Measurements from ENCODE around the gene VPS37D. TPM values are rescaled to one million over a fixed set of nuclear protein-coding genes. Genes with fewer than 3 reads are reported as not detected.
"Not testable (repeated sequence)": the region's sequence is repeated elsewhere in the genome, so short reads cannot be mapped to it uniquely, and the experiment has no call there.

VPS37D gene
- total RNA-seq, 1 experiment from 2014 or later = 6.4 TPM

DNA sequence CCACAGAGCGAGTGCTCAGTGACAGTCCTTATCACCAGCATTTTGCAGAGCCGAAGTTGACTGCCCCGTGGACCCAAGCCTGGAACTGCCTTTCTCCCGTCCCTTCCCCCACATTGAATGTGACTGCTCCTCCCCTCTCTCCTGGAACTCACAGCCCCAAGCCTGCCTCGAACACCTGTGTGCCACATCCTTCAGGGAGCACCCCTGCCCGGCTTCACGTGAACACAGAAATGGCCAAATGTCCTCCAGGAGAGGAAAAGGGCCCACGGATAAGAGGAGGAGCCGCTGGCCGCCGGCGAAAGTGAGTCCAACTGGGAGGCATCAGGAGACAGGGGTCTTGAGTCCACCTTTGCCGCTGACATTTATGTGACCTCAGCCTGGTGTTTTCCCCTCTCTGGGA is 35.6 kb downstream of the VPS37D start:
- DNase-seq = peak; percentile 72
- Histone ChIP-seq H3K27me3 (ENCODE audit: control insufficient read depth, insufficient read depth, low read length) (no peaks in the 10 kb centered on the region), H3K36me3 (replicated peaks; ENCODE audit: control insufficient read depth, insufficient read depth, low read length) (peaks cover 4% of the 10 kb centered on the region), H3K4me3 (ENCODE audit: insufficient read depth, low read depth, low read length) (peak overlapping the region; percentile 23; the same call in 1 of the 2 replicates)

DNA sequence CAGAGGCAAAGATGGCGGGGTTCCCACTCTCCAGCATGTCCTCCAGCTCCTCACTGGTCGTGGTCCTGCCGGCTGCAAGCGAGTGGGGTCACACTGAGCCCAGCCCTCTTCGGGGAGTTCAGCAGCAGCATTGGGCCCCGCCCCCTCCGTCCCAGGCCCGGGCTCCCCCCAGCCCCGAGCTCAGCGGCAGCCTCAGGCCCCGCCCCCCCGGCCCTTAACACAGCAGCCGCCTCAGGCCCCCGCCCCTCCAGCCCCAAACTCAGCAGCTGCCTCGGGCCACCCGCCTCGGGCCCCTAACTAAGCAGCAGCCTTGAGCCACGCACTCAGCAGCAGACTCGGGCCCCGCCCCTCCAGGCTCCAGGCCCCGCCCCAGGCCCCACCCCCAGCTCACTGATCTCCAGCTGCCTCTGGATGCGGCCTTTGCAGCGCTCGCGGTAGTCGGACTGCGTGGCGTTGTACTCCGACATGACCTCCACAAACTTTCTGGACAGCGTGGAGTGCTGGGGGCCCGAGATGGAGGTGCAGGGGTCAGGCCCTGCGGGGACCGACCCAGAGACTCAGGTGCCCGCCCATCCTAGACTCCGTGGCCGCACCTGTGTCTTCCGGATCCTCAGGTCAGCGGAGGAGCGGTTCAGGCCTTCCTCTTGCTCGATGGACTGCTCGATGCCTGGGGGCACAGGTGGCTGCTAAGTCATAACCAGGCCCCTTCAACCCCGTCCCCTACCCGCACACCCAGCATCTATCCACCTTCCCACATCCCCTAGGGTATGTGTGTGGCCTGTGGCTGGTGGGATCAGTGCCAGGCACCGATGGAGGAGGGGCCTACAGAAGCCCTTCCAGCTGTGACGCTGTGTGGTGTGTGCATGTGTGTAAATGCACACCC is 36.4 kb downstream of the VPS37D start:
- Histone ChIP-seq H3K27me3 (ENCODE audit: control insufficient read depth, insufficient read depth, low read length) (no peaks in the 10 kb centered on the region), H3K4me3 (ENCODE audit: insufficient read depth, low read depth, low read length) (peak overlapping the region; percentile 23; the same call in 1 of the 2 replicates), H3K36me3 (replicated peaks; ENCODE audit: control insufficient read depth, insufficient read depth, low read length) (peaks cover 3% of the 10 kb centered on the region)
- DNase-seq = peak; percentile 99

DNA sequence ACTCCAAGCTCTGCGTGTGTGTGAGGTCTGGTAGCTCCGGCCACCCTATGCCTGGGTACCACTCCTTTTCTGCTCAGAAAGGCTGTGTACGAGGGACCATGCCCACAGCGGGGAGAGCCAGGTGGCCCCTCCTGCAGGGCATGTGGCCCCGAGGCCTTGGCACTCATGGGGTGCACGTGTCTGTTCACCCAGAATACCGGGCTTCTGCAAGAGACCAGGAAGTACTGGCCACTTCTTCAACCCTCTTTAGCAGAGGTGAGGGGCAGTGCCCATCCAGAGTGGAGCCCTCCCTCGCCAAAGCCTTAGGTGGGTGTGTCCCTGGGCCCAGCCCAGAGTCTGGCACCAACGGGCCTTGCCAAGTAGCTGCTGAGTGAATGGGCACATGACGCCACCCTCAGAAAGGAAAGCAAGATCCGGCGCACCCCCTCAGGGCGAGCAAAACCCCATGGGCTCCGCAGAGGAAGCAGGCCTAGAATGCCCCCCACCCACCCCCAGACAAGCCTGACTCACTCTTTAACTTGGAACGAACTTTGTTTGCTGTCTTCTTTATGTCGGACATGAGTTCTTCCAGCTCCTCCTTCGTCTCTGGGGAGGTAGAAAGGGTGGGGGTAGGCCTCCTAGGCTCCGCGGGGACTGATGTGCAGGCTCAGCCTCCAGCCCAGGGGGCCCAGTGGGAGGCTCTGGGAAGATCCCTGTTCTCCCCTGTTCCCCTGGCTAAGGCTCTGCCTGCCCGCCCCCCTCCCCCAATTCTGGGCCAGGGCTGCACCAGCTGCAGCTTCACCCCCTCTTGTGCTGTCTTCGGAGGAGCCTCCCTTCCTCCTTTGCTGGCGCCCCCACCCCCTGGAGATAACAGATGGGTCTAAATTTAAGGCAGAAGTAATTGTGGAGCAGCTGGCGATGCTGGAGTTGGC is 37.3 kb downstream of the VPS37D start:
- peaks cover 3% of the 10 kb centered on the region; the same call in 1 of the 2 replicates for H3K36me3 ChIP-seq (replicated peaks; ENCODE audit: control insufficient read depth, insufficient read depth, low read length)
- no peaks in the 10 kb centered on the region for H3K27me3 ChIP-seq (ENCODE audit: control insufficient read depth, insufficient read depth, low read length)
- peak; percentile 75 for DNase-seq
- H3K4me3 ChIP-seq (ENCODE audit: insufficient read depth, low read depth, low read length) = no peak overlapping the region

DNA sequence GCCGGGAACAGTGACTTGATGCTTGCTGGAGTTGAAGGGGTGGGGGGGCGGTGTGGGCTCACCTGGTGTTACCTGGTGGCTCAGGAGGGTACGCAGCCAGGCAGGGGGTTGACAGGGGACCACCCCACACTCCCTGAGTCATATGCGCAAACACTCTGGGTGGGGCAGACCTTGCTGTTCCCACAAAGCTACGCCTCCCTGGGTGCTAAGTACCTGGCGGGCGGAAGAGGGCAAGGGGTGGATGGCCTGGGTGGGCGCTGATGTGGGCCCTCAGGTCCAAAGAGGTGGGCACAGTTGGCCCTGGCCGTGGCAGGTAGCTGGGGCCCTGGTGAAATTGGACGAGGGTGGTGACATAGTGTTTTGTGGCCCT is 37.9 kb downstream of the VPS37D start:
- no peak for DNase-seq
- Histone ChIP-seq H3K36me3 (replicated peaks; ENCODE audit: control insufficient read depth, insufficient read depth, low read length) (peaks cover 3% of the 10 kb centered on the region; the same call in 1 of the 2 replicates), H3K4me3 (ENCODE audit: insufficient read depth, low read depth, low read length) (no peak overlapping the region), H3K27me3 (ENCODE audit: control insufficient read depth, insufficient read depth, low read length) (no peaks in the 10 kb centered on the region)

DNA sequence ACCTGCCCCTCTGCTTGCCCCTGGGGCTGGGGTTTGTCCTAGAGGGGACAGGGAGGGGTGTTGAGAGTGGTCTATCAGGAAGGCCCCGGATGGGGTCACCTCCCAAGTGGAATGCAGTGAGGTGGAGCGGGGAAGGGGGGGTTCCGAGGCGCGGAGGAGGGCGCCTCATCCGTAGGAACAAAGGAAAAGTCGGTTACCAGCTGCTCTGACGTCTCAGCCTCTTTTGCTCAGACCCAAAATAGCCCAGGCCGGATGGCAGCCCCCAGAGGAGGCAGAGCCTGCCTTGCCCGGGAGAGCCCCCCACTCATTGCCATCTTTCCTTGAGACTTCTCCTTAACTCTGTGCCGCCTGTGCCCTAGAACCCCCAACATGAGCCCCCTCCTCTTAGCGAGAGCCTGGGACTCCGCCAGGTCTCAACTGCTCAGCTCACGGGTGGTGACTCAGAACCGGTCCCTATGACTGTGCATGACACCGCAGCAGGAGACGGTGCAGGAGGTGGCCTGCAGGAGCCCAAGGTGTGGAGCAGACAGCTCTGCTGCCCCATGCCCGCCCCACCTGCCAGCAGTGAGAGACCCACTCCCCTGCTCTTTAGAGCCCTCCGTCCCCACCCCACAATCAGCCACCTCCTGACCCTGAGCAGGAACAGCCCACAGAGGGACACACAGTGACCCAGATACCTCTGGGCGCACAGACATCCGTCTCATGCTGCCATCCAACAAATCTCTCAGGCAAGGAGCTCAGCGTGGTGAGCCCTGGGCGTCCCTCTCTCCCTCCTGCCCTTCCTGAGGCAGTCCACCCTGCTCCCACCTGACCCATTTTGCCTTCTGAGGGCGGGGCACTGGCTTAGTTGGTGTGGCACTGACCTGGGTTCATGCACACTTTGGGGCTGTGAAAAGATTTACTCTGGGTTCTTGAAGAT is 38.8 kb downstream of the VPS37D start:
- DNase-seq = peak; percentile 69
- Histone ChIP-seq H3K4me3 (ENCODE audit: insufficient read depth, low read depth, low read length) (no peak overlapping the region), H3K36me3 (replicated peaks; ENCODE audit: control insufficient read depth, insufficient read depth, low read length) (peaks cover 3% of the 10 kb centered on the region; the same call in 1 of the 2 replicates), H3K27me3 (ENCODE audit: control insufficient read depth, insufficient read depth, low read length) (no peaks in the 10 kb centered on the region)

DNA sequence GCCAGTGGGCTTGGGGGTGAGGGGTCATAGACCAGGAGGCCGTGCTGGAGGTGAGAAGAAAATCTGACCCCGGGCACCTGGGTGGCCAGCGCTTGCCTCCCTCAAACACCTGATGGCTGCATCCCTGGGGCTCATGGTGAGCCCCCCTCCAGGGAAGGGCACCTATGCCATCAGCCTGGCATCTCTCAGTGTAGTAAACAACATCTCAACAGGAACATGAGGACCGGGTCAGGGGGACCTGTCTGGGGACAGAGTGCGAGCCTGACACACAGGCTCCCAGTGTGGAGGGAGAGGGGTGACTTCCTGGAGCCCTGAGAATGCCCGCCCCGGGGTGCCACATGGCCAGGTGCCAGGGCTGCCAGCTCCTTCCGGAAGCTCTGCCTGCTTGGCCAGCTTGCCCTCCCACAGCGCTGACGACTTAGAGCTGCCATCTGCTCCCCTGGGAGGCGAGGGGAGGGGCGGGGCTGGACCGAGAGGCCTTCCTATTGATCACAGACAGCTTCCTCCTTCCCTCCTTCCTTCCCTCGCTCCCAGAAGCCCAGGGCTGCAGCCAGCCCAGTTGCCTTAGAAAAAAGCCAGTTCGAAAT is 39.5 kb downstream of the VPS37D start:
- H3K36me3 ChIP-seq (replicated peaks; ENCODE audit: control insufficient read depth, insufficient read depth, low read length) = peaks cover 2% of the 10 kb centered on the region; the same call in 1 of the 2 replicates
- H3K4me3 ChIP-seq (ENCODE audit: insufficient read depth, low read depth, low read length) = no peak overlapping the region
- no peaks in the 10 kb centered on the region for H3K27me3 ChIP-seq (ENCODE audit: control insufficient read depth, insufficient read depth, low read length)
- DNase-seq = peak; percentile 75

DNA sequence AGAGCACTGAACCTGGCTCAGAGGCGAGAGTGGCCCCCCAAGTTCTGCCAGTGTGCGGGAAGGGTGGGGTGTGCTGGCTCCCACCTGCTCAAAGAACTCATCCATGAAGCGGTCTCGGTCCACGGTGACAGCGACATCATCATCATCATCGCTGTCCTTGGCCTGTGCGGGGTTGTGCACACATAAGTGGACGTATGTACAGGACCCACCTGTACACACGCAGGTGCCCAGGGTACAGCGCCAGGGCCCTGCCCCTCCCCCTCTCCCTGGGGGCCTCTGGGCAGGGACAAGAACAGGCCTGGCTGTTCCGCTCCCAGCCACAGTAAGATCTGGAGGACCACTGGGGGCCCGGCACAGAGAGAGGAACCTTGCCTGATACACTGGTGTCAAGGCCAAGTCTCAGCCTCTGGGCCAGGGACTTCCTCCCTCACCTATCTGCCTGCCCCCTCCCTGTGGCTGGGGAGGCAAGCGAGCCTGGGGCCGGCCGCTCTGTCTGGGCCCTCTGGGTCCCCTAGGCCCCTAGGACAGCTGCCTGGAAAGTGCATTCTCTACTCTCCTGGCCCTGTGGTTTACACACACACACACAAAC is 41.4 kb downstream of the VPS37D start:
- H3K4me3 ChIP-seq (ENCODE audit: insufficient read depth, low read depth, low read length) = no peak overlapping the region
- H3K36me3 ChIP-seq (replicated peaks; ENCODE audit: control insufficient read depth, insufficient read depth, low read length) = no peaks in the 10 kb centered on the region
- H3K27me3 ChIP-seq (ENCODE audit: control insufficient read depth, insufficient read depth, low read length) = no peaks in the 10 kb centered on the region
- DNase-seq = no peak

DNA sequence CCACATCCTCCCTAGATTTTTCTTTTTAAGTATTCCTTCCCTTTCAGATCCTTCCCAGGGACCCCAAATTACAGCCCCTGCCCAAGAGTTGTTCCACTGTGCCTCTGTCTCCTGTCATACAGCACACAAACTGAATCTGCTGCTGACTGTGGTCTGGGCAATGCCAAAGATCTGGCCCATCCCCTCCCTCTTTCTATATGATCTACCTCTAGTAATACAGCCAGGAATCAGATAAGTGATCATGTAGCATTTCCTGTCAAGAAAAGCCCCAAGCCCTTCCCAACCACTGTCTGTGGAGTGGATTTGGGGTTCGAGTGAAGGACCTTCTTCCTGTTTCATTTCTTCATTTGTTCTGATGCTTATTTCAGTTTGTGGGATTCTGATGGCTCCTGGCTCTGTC is 45.1 kb downstream of the VPS37D start:
- Histone ChIP-seq H3K36me3 (replicated peaks; ENCODE audit: control insufficient read depth, insufficient read depth, low read length) (no peaks in the 10 kb centered on the region), H3K4me3 (ENCODE audit: insufficient read depth, low read depth, low read length) (no peak overlapping the region), H3K27me3 (ENCODE audit: control insufficient read depth, insufficient read depth, low read length) (no peaks in the 10 kb centered on the region; the same call in 1 of the 2 replicates)
- DNase-seq = no peak

DNA sequence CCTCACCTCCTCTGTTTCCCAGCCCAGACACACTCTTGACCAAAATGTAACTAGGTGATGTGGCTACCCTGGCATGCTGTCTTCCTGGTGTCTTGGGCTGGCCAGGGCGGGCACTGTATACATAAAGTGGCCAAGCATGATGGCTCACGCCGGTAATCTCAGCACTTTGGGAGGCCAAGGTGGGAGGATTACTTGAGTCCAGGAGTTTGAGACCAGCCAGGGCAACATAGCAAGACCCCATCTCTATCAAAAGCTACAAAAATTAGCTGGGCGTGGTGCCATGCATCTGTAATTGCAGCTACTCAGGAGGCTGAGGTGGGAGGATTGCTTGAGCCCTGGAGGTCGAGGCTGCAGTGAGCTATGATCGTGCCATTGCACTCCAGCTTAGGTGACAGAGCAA is 45.7 kb downstream of the VPS37D start:
- DNase-seq = not testable (repeated sequence)

DNA sequence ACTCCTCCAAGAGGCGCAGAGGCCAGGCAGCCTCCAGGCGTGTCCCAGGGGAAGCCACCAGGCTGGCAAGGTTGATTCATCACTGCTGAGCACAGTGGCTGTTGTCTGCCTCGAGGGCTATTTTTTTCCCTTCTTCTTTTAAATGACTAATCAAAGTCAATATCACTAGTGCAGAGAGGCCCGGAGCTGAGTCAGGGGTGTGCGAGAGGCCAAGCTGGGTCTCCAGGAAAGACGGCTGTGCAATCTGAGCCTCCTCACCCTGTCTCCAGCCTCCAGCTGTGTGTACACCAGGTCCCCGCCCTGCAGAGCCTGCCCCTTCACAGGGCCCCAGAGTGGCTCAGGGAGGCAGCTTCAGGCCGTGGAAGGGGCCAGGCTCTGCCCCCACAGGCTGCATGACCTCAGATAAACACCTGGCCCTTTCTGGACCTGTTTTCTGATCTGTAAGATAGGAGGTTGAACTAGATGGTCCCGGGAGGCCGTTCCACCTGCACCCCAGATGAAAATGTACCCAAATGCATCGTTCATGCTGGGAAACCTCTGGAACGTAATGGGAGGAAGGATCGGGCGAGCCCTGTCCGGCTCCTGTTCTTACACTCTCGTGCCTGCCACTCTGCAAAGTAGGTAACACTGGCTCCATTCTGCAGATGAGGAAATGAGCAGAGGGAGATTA is 48.2 kb downstream of the VPS37D start:
- no peak for DNase-seq
- no peaks in the 10 kb centered on the region for H3K36me3 ChIP-seq (replicated peaks; ENCODE audit: control insufficient read depth, insufficient read depth, low read length)
- peaks cover 16% of the 10 kb centered on the region for H3K27me3 ChIP-seq (ENCODE audit: control insufficient read depth, insufficient read depth, low read length)
- no peak overlapping the region for H3K4me3 ChIP-seq (ENCODE audit: insufficient read depth, low read depth, low read length)

More for the DNA sequence above, 45.7 kb downstream of the VPS37D start:
- not testable (repeated sequence) for H3K36me3 ChIP-seq (replicated peaks; ENCODE audit: control insufficient read depth, insufficient read depth, low read length); H3K27me3 ChIP-seq (ENCODE audit: control insufficient read depth, insufficient read depth, low read length); H3K4me3 ChIP-seq (ENCODE audit: insufficient read depth, low read depth, low read length)

DNA sequence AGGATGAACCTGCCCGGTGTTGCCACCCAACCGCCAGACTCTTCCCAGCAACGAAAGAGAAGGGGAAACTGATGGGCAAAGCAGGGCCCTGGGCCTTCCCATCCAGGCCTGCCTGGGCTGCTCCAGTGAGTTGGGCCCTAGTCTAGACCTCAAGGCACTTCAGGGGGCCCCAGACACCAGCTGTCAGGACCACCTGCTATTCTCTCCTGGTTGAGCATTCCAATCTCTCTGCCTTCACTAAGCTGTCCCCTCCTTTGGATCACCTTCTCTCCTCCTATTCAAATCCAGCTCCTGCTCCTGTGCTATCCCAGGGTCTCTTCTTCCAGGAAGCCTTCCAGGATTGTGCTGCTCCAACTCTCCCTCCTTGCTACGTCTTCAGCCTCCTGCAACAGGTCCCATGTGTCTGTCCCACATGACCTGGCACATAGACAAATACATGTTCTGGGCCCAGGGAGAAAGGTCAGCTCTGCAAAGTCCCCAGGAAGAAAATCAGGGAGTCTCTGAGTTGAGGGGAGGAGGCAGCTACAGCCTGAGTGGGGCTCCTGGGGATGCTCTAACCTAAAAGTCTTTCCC is 48.8 kb downstream of the VPS37D start:
- Histone ChIP-seq H3K4me3 (ENCODE audit: insufficient read depth, low read depth, low read length) (no peak overlapping the region), H3K36me3 (replicated peaks; ENCODE audit: control insufficient read depth, insufficient read depth, low read length) (no peaks in the 10 kb centered on the region), H3K27me3 (ENCODE audit: control insufficient read depth, insufficient read depth, low read length) (peaks cover 16% of the 10 kb centered on the region)
- DNase-seq = no peak

DNA sequence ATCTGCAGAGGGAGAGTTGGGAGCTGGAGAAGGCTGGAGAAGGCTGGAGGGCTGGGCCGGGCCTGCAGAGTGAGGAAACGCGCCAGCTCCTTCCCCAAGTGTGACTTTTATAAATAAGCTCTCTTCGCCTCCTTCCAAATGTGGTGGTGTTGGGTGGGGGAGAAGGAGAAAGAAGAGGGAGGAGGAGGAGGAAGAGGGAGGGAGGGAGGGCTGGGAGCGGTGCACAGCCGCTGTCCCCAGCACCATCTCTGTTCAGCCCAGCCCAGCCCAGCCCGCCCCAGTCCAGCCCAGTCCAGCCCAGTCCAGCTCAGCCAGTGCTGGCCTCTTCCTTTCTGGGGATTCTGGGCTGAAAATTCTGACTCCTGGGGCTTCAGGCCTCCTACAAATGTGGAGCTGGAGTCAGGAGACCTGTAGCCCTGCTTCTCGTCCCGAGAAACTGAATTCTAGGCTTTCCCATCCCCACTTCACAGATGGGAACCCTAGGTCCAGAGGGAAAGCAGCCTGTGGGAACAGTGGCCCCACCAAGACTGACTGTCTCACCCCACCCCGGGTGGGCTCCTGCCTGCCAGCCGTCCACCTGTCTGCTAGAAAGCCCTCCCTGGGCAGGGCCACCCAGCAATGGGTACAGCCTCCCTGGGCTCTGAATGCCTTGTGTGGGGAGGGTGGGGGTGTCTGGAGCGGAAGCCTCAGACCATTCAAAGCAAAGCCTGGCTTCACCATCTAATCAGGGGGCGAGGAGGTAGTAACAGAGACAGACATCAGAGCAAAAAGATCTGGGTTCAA is 49.6 kb downstream of the VPS37D start:
- Histone ChIP-seq H3K4me3 (ENCODE audit: insufficient read depth, low read depth, low read length) (no peak overlapping the region), H3K36me3 (replicated peaks; ENCODE audit: control insufficient read depth, insufficient read depth, low read length) (no peaks in the 10 kb centered on the region), H3K27me3 (ENCODE audit: control insufficient read depth, insufficient read depth, low read length) (peaks cover 16% of the 10 kb centered on the region)
- no peak for DNase-seq

Data from H7 (cell line).